HG03460 (cell line): ENCODE results near the gene MAJIN.

Experiments used
- ATAC-seq: cut with Tn5 transposase; IDR thresholded peaks from one replicate; pipeline ENCODE4 v1.9.1; 2021; ENCODE audit not compliant: unreplicated experiment

MAJIN gene

GRCh38 chr11:64914123-64914522 is 57.8 kb downstream of the MAJIN start:
- no peak for ATAC-seq

DNA sequence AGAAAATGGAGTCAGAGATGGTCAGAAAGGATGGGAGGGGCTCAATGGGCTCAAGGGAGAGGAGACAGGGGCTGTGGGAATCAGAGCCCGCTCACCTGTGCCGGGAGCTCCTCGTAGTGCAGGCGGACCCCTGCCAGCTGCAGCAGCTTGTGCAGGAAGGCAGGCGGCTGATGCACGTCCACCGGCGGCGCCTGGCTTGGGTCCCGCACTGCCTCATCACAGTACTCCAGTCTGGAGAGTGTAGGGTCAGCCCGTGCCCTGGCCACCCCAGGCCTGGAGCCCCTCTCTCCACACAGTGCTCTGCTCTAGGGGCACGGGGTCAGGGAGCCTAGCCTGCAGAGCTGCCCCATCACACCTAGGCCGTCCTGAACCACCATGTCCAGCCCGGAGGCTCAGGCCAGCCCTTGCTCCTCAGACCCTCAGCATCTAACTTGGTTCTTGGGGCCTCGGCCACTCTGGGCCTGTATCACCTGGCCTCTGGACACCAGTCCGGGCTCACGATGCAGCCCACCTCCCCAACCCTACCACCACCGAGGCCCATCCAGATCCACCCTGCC is 58.7 kb downstream of the MAJIN start:
- ATAC-seq: no peak

GRCh38 chr11:64911689-64912088 is 60.2 kb downstream of the MAJIN start:
- no peak for ATAC-seq

GRCh38 chr11:64911142-64911541 is 60.8 kb downstream of the MAJIN start:
- ATAC-seq: no peak

GRCh38 chr11:64910451-64911093 is 61.3 kb downstream of the MAJIN start:
- ATAC-seq: no peak

DNA sequence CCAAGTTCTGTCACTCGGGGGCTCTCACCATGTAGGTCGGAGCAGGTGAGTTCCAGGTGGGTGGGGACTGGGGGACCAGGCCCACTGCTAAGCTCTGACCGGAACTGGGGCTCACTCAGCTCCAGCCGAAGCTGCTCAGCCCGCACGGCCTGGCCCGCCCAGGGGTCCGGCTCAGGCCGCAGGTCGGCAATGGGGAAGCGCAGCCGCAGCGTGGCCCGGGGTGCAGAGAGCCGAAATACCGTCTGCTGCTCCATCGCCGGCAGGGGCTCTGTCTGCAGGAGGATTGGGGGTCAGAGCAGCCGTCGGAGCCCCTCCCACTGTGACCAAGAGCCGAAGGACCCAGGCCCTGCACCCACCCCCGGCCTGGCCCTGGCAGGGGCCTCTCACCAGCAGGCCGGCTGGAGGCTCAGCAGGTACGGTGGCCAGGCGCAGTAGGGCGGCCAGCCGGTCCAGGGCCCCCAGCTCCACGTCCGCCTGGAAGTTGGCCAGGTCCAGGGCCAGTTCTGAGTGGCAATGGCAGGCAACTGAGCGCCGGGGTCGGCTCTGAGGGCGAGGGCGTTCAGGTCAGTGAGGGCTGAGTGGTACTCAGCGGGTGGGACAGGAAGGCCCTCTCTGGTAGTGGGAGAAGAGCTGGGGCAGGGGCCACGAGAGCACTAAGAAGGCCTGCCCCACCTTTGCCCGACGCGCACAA is 62.1 kb downstream of the MAJIN start:
- ATAC-seq: no peak

DNA sequence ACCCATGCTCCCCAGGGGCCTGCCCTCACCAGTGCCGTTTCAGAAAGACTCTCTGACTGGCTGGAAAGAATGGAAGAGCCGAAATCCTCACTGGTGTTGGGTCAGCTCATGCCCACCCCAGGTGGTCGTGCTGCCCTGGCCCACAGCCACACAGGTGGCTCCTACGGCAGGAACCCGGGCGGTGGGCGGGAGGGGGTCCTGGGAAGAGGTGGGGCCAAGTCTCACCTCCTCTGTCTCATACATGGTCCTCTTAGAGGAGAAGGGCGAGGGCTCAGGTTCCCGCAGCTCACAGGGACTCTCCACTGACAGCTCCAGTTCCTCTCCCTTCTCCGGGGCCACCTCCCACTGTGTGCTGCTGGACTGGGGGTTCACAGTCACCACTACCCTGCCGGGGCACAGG is 63.1 kb downstream of the MAJIN start:
- no peak for ATAC-seq

DNA sequence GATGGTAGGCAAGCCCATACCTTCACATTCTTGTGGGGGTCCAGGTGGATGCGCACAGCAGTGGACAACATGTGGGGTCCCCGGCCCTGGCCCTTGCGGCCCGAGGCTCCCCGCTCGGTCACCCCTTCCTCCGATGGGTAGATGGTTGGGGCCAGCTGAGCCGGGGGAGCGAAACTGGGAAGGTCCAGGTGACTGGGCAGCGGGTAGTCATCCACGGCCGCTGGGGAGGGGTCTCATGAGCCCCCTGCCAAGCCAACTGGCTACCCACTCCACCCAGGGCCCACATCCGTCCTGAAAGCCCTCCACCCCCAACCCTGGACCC is 65.6 kb downstream of the MAJIN start:
- no peak for ATAC-seq

DNA sequence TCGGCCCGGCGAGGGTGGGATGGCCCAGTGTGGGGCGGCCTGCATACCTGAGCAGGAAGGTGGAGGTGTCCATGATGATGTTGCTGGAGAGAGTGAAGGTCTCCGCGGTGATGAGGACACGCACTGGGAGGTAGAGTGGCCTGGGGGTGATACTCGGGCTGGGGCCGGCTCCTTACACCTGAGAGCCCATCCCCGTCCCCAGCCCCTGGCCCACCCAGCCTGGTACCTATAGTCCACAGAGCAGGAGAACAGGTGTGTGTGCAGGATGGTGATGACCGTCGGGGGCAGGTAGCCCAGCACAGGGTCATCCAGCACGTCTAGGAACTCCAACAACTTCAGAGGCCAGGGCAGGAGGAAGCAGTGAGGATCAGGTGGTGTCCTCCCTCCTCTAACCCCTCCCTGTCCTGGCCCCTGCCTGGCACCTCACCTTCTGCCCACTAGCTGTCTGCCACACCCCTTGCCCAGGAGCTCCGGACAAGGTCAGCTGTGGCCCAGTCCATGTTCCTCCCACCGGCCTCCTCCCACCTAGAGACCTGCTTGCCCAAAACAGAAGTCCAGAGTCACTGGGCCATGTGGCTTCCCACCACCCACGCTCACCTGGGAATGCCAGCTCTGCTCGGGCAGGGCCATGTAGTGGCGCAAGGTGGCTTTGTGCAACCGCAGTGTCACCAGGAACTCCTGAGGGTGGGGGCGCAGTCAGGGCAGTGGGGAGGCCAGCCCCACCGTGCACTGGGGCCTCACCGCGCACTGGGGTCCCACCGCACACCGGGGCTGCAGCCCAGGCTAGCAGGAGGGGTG is 66.2 kb downstream of the MAJIN start:
- no peak for ATAC-seq

GRCh38 chr11:64903291-64903833 is 68.5 kb downstream of the MAJIN start:
- no peak for ATAC-seq

- ATAC-seq: no peak
Observed at GRCh38 chr11:64902102-64902900, 69.6 kb downstream of the MAJIN start.

DNA sequence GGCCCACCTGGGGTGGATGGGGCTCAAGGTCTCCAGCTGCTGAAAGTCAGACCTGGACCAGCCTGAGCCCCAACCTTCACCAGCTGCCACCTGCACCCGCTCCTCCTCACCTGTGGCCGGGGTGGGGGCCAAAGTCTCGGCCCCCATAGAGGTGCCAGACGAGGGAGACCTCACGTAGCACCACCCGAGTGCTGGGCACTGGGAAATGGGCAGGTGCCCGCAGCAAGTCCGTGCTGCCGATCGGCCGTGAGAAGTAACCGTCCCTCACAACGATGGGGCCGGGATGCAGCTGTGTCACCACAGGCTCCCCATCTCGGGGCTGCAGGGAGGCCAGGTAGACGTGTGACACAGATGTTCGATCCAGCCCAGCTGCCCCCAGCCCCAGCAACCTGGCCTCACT is 71.1 kb downstream of the MAJIN start:
- ATAC-seq: no peak

GRCh38 chr11:64900263-64900678 is 71.6 kb downstream of the MAJIN start:
- ATAC-seq: no peak

DNA sequence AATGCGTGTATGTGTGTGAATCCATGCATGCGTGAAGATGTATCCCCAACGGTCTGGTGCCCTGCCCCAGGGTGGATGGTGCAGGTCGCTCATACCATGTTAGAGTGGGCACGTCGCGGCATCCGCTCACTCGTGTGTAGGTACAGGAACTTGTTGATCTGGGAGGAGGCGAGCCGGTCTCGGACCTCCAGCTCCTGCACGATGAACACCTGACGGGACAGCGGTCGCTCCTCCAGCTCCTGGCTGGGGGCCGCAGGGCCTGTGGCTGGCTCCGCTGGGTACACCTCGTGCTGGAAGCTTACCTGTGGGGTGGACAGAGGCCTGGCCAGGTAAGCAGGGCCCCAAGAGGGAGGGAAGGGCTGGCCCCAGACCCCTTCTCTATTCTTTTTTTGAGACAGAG is 73.4 kb downstream of the MAJIN start:
- no peak for ATAC-seq

DNA sequence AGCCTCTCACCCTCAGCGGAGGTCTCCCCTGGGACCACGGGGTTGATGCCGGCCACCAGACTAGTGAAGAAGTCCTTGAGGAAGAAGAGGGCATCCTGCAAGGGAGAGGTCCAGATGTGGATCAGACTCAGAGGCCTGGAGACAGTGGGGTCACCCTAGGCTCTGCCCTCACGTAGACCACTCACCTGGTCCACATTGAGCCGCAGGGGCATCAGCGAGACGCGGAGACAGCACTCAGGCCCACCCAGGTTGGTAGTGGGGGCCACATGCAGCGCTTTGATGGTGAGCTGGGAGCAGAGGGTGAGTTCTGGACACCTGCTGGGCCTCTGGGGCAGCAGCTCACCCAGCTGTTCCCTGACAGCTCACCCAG is 73.8 kb downstream of the MAJIN start:
- no peak for ATAC-seq

DNA sequence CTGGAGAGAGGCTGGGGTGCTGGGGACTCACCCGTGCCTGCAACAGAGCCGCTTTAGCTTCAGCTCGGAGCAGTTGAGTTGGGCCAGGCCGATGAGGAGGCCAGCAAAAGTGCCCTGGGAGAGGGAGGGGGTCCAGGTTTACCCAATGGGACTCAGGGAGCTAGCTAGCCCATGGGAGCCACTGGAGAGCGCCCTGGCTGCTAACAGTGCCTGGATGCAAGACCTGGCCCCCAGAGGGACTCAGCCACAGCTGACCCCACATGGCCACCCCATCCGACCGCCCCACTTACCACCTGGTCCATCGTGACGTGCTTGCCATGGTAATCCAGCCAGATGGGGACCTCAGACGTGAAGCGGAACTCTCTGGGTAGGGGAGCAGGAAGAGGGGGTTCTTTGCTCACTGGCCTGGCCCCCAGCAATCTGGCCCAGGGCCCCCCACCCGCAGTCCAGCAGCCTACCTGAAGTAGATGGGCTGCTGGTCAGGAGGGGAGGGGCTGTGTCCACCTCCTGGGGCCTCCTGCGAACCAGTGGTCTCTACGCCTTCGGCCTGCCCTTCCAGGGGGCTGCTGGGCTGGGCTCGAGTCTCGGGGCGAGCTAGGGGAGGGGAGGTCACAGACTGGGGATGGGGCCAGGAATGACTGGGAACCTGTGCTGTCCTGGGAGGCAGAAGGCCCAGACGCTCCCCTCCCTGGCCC is 74.4 kb downstream of the MAJIN start:
- ATAC-seq: no peak

DNA sequence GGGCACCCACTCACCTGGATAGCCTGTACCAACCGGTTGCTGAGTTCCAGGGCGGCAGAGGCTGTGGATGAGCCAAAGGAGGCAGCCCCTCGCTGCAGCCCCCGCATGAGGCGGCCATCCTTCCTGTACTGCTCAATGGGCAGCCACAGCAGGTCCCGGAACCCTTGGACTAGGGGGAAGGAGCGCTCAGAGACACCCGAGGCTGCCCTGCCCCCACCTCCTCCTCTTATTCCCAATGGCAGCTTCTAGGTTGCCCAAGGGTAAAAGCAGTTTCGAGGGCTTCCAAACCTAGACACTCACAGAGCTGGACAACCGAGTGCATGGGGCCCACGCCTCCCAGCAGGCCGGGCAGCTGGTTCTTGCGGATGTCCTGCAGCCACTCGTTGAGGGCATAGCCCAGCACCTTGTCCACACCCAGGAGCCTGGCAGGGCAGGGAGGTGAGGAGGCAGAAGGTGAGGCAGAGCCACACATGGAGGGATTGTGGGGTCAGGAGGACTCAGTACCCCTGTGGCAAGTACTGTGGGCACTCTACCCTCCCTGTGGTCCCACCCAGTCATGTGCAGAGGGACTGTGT is 75.4 kb downstream of the MAJIN start:
- ATAC-seq: no peak

DNA sequence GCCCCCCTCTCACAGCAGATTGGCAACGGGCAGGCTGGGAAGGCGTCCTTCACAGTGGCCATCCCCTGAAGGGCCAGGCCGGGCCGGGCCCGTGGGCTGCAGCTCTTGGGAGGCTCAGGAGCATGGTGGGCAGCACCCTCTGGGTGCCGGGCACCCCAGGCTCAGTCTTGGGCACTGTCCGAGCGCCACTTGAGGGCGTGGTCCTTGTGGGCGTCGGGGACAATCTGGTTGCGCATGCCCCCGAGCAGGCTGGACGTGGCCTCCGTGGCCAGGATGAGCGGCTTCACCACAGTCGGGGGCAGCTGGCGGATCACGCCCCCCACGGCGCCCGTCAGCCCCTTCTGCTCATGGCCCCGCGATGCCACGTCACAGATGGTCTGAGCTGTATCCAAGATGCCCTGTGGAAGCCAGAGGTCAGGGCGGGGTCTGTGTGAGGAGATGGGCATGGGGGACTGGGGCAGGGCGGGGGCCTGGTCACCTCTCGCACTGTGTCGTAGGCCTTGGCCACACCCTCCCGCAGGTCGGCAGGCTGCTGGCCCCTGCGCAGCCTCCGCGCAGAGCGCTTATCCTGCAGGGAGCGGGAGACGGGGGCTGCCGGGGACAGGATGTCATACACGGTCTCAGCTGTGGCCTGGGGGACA is 77.0 kb downstream of the MAJIN start:
- no peak for ATAC-seq

GRCh38 chr11:64894070-64894811 is 77.7 kb downstream of the MAJIN start:
- peak; percentile 62 for ATAC-seq
